A549 (cell line): ENCODE data around the gene FLG2. TPM values are rescaled to one million over a fixed set of nuclear protein-coding genes. Genes with fewer than 3 reads are reported as not detected.

Source experiments
- ATAC-seq, 2 experiments: fragments of 200-7000 bp in 1 of 2; fragments of >200 bp in 1 of 2; cut with Nextera tagmentation in 1 of 2; cut with Tn5 transposase in 1 of 2; 3 replicates each; pipeline versions ENCODE4 v1.8.0 to v1.9.1; 2018 to 2020; ENCODE audit warnings: mild to moderate bottlenecking in 1 of 2, moderate library complexity in 1 of 2
- CTCF ChIA-PET: fragments of 300-600 bp; sonication (Branson Sonifier 250); formaldehyde crosslinking; extraction: SDS; loops from one replicate; lab custom pipeline; 2021; ENCODE audit warnings: antibody characterized with exemption, inconsistent platforms; lab: Yijun Ruan, JAX
- POLR2A ChIA-PET: fragments of 350-600 bp; formaldehyde crosslinking; extraction: SDS; loops from one replicate; lab custom pipeline; 2021; ENCODE audit warnings: antibody characterized with exemption, inconsistent platforms; lab: Yijun Ruan, JAX
- DNase-seq, 2 experiments: peaks; one replicate each; pipeline versions ENCODE4 v3.0.0 to v3.0.0-alpha.2; 2011 to 2016; ENCODE audit warnings: low read depth in 1 of 2, low spot score in 1 of 2
- FAIRE-seq: peaks from 2 replicates; lab custom pipeline; 2011; peaks lifted over from hg19 to GRCh38; lab: Jason Lieb, UNC
- H3K27ac ChIP-seq, 2 experiments: fragments of >200 bp; sonication (Bioruptor Twin); formaldehyde crosslinking; 3 replicates each; pipeline ENCODE4 v1.5.1; 2016 to 2017
- H3K4me1 ChIP-seq: fragments of >200 bp; sonication (Bioruptor Twin); formaldehyde crosslinking; 3 replicates; pipeline ENCODE4 v1.6.1; 2016
- H3K4me2 ChIP-seq: fragments of >200 bp; sonication (Bioruptor Twin); formaldehyde crosslinking; 3 replicates; pipeline ENCODE4 v1.6.1; 2016
- H3K4me3 ChIP-seq: fragments of >200 bp; sonication (Bioruptor Twin); formaldehyde crosslinking; 3 replicates; pipeline ENCODE4 v1.5.1; 2016
- H3K9me3 ChIP-seq: fragments of >200 bp; sonication (Bioruptor Twin); formaldehyde crosslinking; 3 replicates; pipeline ENCODE4 v1.6.1; 2016
- ATOH8 ChIP-seq: fragments of 250-450 bp; sonication (Bioruptor Pico); IDR thresholded peaks from 2 replicates; pipeline ENCODE4 v1.5.0; 2020; ENCODE audit warnings: low read depth, mild to moderate bottlenecking, moderate library complexity
- BHLHE40 ChIP-seq: IDR thresholded peaks from 2 replicates; pipeline ENCODE4 v1.6.1; 2012; ENCODE audit warnings: low read depth, low read length, inconsistent platforms
- CBX8 ChIP-seq: fragments of 200-600 bp; sonication (generic); IDR thresholded peaks from 2 replicates; pipeline ENCODE4 v1.6.1; 2016
- CEBPB ChIP-seq, 2 experiments: fragments of >200 bp in 1 of 2; sonication (Bioruptor Twin) in 1 of 2; formaldehyde crosslinking in 1 of 2; IDR thresholded peaks; 2 replicates each; pipeline ENCODE4 v1.6.1; 2012 to 2016
- EP300 ChIP-seq, 2 experiments: fragments of >200 bp; sonication (Bioruptor Twin); formaldehyde crosslinking; IDR thresholded peaks; 2 replicates in 1 of 2; 3 replicates in 1 of 2; pipeline ENCODE4 v1.6.1; 2016 to 2017
- ESRRA ChIP-seq: fragments of 150-350 bp; IDR thresholded peaks from 2 replicates; pipeline ENCODE4 v1.6.1; 2014; ENCODE audit warnings: mild to moderate bottlenecking, low read length, borderline replicate concordance
- FOSB ChIP-seq: fragments of 250-450 bp; sonication (Bioruptor Pico); IDR thresholded peaks from 2 replicates; pipeline ENCODE4 v1.5.0; 2020; ENCODE audit warnings: mild to moderate bottlenecking, moderate library complexity
- FOSL2 ChIP-seq, 2 experiments: fragments of 450-650 bp in 1 of 2; fragments of >200 bp in 1 of 2; sonication (Bioruptor Twin) in 1 of 2; formaldehyde crosslinking; IDR thresholded peaks; 2 replicates each; pipeline versions ENCODE4 v1.5.0 to v1.6.1; 2016 to 2020; ENCODE audit warnings: mild to moderate bottlenecking in 1 of 2, moderate library complexity in 1 of 2
- GATA3 ChIP-seq: IDR thresholded peaks from 2 replicates; pipeline ENCODE4 v1.6.1; 2012; ENCODE audit warnings: borderline replicate concordance
- HOXB13 ChIP-seq: fragments of 250-450 bp; sonication (Bioruptor Pico); IDR thresholded peaks from 2 replicates; pipeline ENCODE4 v1.5.0; 2020; ENCODE audit warnings: low read depth, mild to moderate bottlenecking, moderate library complexity
- HOXB5 ChIP-seq: fragments of 250-450 bp; sonication (Bioruptor Pico); IDR thresholded peaks from 2 replicates; pipeline ENCODE4 v1.5.0; 2020; ENCODE audit warnings: mild to moderate bottlenecking, moderate library complexity
- JUN ChIP-seq, 2 experiments: fragments of >200 bp; sonication (Bioruptor Twin); formaldehyde crosslinking; IDR thresholded peaks; 2 replicates in 1 of 2; 3 replicates in 1 of 2; pipeline ENCODE4 v1.6.1; 2016 to 2017
- KDM1A ChIP-seq: fragments of 200-600 bp; sonication (generic); IDR thresholded peaks from 2 replicates; pipeline ENCODE4 v1.6.1; 2016; ENCODE audit warnings: low read depth, mild to moderate bottlenecking
- KDM5A ChIP-seq: fragments of 200-600 bp; sonication (generic); IDR thresholded peaks from 2 replicates; pipeline ENCODE4 v1.6.1; 2016; ENCODE audit warnings: antibody characterized with exemption, mild to moderate bottlenecking
- MAFK ChIP-seq: fragments of 450-650 bp; IDR thresholded peaks from 2 replicates; pipeline ENCODE4 v1.6.1; 2014; ENCODE audit not compliant: partially characterized antibody
- MYC ChIP-seq: IDR thresholded peaks from 2 replicates; pipeline ENCODE4 v1.6.1; 2012; ENCODE audit warnings: mild to moderate bottlenecking, inconsistent platforms, low read length, improper control_type of control experiment, borderline replicate concordance
- NPAS2 ChIP-seq: fragments of 250-450 bp; sonication (Bioruptor Pico); IDR thresholded peaks from 2 replicates; pipeline ENCODE4 v1.8.0; 2022; ENCODE audit warnings: mild to moderate bottlenecking, moderate library complexity, borderline replicate concordance
- NR3C1 ChIP-seq: fragments of >200 bp; sonication (Bioruptor Twin); formaldehyde crosslinking; IDR thresholded peaks from 3 replicates; pipeline ENCODE4 v1.6.1; 2017
- PHF8 ChIP-seq: fragments of 200-600 bp; sonication (generic); IDR thresholded peaks from 2 replicates; pipeline ENCODE4 v1.6.1; 2016; ENCODE audit warnings: low read depth, mild to moderate bottlenecking, antibody characterized with exemption, moderate library complexity, borderline replicate concordance
- POLR2AphosphoS2 ChIP-seq: conservative IDR thresholded peaks from 2 replicates; pipeline ENCODE4 v1.6.1; 2012; ENCODE audit warnings: low read length, improper control_type of control experiment, inconsistent platforms
- RAD21 ChIP-seq, 2 experiments: fragments of >200 bp in 1 of 2; sonication (Bioruptor Twin) in 1 of 2; formaldehyde crosslinking in 1 of 2; IDR thresholded peaks in 1 of 2; conservative IDR thresholded peaks in 1 of 2; 2 replicates in 1 of 2; 3 replicates in 1 of 2; pipeline ENCODE4 v1.6.1; 2012 to 2018; ENCODE audit warnings: inconsistent platforms in 1 of 2
- RARB ChIP-seq: fragments of 250-450 bp; sonication (Bioruptor Pico); IDR thresholded peaks from 2 replicates; pipeline ENCODE4 v1.8.0; 2021; ENCODE audit warnings: mild to moderate bottlenecking, moderate library complexity
- REST ChIP-seq: fragments of 200-600 bp; sonication (generic); IDR thresholded peaks from 2 replicates; pipeline ENCODE4 v1.6.1; 2016; ENCODE audit warnings: antibody characterized with exemption, mild to moderate bottlenecking, moderate library complexity
- TFCP2L1 ChIP-seq: fragments of 250-450 bp; sonication (Bioruptor Pico); IDR thresholded peaks from 2 replicates; pipeline ENCODE4 v1.5.0; 2021; ENCODE audit warnings: mild to moderate bottlenecking
- TP53 ChIP-seq: fragments of 250-450 bp; sonication (Bioruptor Pico); IDR thresholded peaks from 2 replicates; pipeline ENCODE4 v1.5.0; 2021; ENCODE audit warnings: mild to moderate bottlenecking, moderate library complexity
- ZC3H11A ChIP-seq: fragments of 450-650 bp; IDR thresholded peaks from 2 replicates; pipeline ENCODE4 v1.6.1; 2014; ENCODE audit warnings: antibody characterized with exemption, mild to moderate bottlenecking
- WGBS: methylation state at CpG from one replicate; pipeline ENCODE4 v1.1.6; 2017; ENCODE audit errors: missing lambda C conversion rate; 5-methylcytosine and 5-hydroxymethylcytosine counted together
- polyA plus RNA-seq, 4 experiments: library from polyadenylated mRNA; depleted of rRNA in 3 of 4; stranded (reverse); fragments of >200 nt; fragmentation: RNase III in 1 of 4; extraction: RNeasy Plus Mini Kit Qiagen cat#74134 plus additional on column Dnase treatment in 1 of 4; gene quantifications; 2 replicates in 3 of 4; 3 replicates in 1 of 4; pipeline ENCODE4 v1.2.3, GENCODE V29; 2011 to 2017

FLG2 gene
- polyA plus RNA-seq, 2 of the 4 experiments (the other 2 are of a cell fraction), result not detected

GRCh38 chr1:152392909-152393308 lies 33.1 kb upstream of the FLG2 start:
- no peak overlapping the region for H3K27ac ChIP-seq
- no peak for FAIRE-seq
- no peak overlapping the region for H3K4me2 ChIP-seq
- no peaks in the 10 kb centered on the region for H3K9me3 ChIP-seq
- ATAC-seq, result no peak
- 11% methylated on average over 2 of the region's 2 CpGs for WGBS
- H3K4me1 ChIP-seq, result no peaks in the 10 kb centered on the region
- DNase-seq, result no peak
- no peak for TF ChIP-seq PHF8
- no peak for TF ChIP-seq KDM1A
- no peak for TF ChIP-seq CBX8
- no peak for TF ChIP-seq MAFK
- TF ChIP-seq RARB, result no peak
- ChIA-PET POLR2A (no interaction called here), CTCF (interaction anchor here (1.5 to 2.0 kb wide), 2 partner anchors 48 to 204 kb away, joined by 3 to 5 read pairs; no protein-coding TSS in a partner anchor)
- no peak overlapping the region for H3K4me3 ChIP-seq

- no peak for TF ChIP-seq FOSB (CRISPR knock-in tag)
- TF ChIP-seq CEBPB (IDR thresholded peaks at IDR 0.05), result peak; percentile 49 to 79; a peak in 3 of 4 replicates
- TF ChIP-seq GATA3, result no peak
- TF ChIP-seq RAD21 (conservative IDR thresholded peaks at IDR 0.05 in 1 of 2, IDR thresholded peaks at IDR 0.05 in 1 of 2), result no peak
- H3K4me2 ChIP-seq, result no peak overlapping the region
- FAIRE-seq (no peak), DNase-seq (no peak), ATAC-seq (no peak)
- CTCF ChIA-PET, result interaction anchor here (0.9 to 2.8 kb wide), 5 partner anchors 10 to 200 kb away, joined by 3 to 11 read pairs (median 4); no protein-coding TSS in a partner anchor
- H3K9me3 ChIP-seq, result no peaks in the 10 kb centered on the region
- no peaks in the 10 kb centered on the region for H3K4me1 ChIP-seq
- H3K4me3 ChIP-seq, result no peak overlapping the region
- H3K27ac ChIP-seq, result no peak overlapping the region
- POLR2A ChIA-PET, result no interaction called here
- WGBS, result 15% methylated on average over 4 of the region's 4 CpGs
These were observed 29.1 kb upstream of the FLG2 start for GRCh38 chr1:152388889-152389288.

GRCh38 chr1:152386940-152387339 lies 27.1 kb upstream of the FLG2 start:
- DNase-seq, result no peak
- no peak for FAIRE-seq
- TF ChIP-seq CBX8 (no peak), TP53 (CRISPR knock-in tag) (no peak), MYC (no peak), TFCP2L1 (CRISPR knock-in tag) (no peak), FOSL2 (IDR thresholded peaks at IDR 0.05) (no peak), FOSL2 (CRISPR knock-in tag; IDR thresholded peaks at IDR 0.05) (no peak), FOSB (CRISPR knock-in tag) (no peak), NR3C1 (no peak), REST (no peak), POLR2AphosphoS2 (no peak), KDM5A (no peak), ZC3H11A (no peak), HOXB13 (no peak), BHLHE40 (no peak), HOXB5 (CRISPR knock-in tag) (no peak), RARB (no peak), ESRRA (no peak), ATOH8 (CRISPR knock-in tag) (no peak), EP300 (IDR thresholded peaks at IDR 0.05) (no peak), NPAS2 (CRISPR knock-in tag) (no peak), JUN (IDR thresholded peaks at IDR 0.05) (no peak)
- Histone ChIP-seq H3K27ac (no peak overlapping the region), H3K4me2 (no peak overlapping the region), H3K9me3 (no peaks in the 10 kb centered on the region), H3K4me1 (no peaks in the 10 kb centered on the region), H3K4me3 (no peak overlapping the region)
- POLR2A ChIA-PET, result no interaction called here
- no peak for ATAC-seq
- WGBS, result 8% methylated on average over 2 of the region's 2 CpGs
- CTCF ChIA-PET, result interaction anchor here (1.0 to 1.8 kb wide), 2 partner anchors 72 to 198 kb away, joined by 3 to 4 read pairs; no protein-coding TSS in a partner anchor
